ENCODE results near the gene XXYLT1. TPM values are rescaled to one million over a fixed set of nuclear protein-coding genes. Genes with fewer than 3 reads are reported as not detected.
"Not testable (repeated sequence)": the region's sequence is repeated elsewhere in the genome, so short reads cannot be mapped to it uniquely, and the experiment has no call there.

XXYLT1 gene
- total RNA-seq, 2 experiments from 2014 or later, result 5.4 to 5.7 TPM

DNA sequence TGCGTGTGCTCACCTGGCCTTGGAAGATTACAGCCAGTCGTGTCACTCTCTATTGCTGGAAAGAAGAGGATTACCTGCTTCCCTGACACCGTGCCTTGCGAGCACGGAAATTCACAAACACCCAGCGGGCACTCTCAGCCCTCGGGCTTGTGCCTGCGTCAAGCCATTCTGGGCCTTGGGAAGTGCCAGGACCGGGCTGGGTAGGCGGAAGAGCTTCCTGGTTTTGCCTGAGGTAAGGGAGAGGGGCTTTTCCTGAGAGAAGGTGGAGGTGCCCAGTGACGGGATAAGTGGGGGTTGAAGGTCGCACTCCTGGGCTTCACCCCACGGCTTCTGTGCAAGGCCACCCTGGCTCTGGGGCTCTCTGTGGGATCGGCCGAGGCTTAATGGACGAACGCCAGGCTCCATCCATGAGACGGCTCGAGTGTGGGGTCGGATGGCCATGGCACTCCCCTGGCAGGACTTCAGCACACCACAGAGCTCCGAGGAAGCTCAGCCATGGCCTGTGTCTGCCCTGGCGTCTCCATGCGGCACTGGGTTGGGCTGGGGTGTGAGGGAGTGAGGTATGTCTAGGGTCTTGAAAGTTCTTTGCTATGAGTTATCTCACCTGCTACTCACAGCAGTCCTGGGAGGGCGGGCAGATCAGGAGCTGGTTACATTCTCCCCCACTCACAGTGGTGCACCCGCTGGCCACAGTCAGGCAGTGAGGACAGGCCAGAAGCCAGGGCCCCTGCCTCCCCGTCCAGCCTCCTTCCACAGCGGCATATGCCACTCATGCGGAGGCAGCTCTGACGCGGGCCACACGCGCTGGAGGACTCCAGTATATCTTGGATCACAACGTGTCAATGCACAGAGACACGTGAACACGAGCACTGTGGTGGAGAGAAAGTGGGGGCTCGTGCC is 209.0 kb downstream of the XXYLT1 start:
- no peaks in the 10 kb centered on the region for H3K36me3 Mint-ChIP-seq (ENCODE audit: low read depth)

DNA sequence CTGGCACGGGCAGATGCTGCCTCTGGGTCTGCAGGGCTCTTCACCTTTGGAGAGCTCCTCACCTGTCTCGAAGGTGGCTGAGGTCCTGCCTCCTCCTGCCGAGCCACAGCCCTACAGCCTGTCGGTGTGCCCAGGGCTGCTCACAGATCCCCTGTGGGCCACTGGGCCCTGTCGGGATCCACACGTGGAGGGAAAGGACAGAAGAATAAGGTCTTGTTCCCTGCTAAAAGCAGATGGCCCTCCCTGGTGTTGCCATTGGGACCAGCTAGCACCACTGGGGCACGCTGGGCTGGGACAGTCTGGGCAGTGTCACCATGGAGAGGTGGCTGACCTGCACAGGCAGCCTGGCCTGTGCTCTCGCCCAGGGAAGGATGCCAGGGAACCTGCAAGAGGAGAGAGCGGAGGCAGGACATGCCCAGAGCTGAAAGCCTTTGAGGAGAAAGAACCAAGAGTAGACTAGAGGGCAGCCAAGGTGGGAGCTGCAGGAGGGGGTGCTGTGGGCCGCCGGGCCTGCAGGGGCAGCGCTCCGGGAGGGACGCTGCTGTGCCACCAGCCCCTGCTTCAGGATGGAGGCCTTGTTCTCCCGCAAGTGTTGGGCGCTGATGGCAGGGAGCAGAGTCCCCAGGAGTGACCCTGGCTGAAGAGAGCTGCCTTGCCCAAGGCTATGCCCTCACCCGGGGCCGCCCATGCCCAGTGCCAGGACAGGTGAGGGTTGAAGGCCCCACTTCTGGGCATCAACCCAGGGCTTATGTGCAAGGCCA is 210.2 kb downstream of the XXYLT1 start:
- DNase-seq (no peak), ATAC-seq (no peak)
- no peak overlapping the region for H3K27ac Mint-ChIP-seq
- H3K27me3 Mint-ChIP-seq, result no peaks in the 10 kb centered on the region
- H3K4me3 Mint-ChIP-seq, result no peak overlapping the region
- H3K4me1 Mint-ChIP-seq, result no peaks in the 10 kb centered on the region
- ChIA-PET POLR2A (no interaction called here), CTCF (interaction anchor here (1.3 kb wide), 1 partner anchor 53 kb away, joined by 4 read pairs; no protein-coding TSS in a partner anchor)
- H3K9me3 Mint-ChIP-seq (ENCODE audit: low read depth), result no peaks in the 10 kb centered on the region
- intact Hi-C loops (cut with DNase I, micrococcal nuclease), result no loop called here
- no peaks in the 10 kb centered on the region for H3K36me3 Mint-ChIP-seq (ENCODE audit: low read depth)

More for the DNA sequence above, 209.0 kb downstream of the XXYLT1 start:
- no peak overlapping the region for H3K27ac Mint-ChIP-seq
- ChIA-PET CTCF (interaction anchor here (1.3 kb wide), 1 partner anchor 52 kb away, joined by 4 read pairs; no protein-coding TSS in a partner anchor), POLR2A (no interaction called here)
- no peaks in the 10 kb centered on the region for H3K9me3 Mint-ChIP-seq (ENCODE audit: low read depth)
- no peak overlapping the region for H3K4me3 Mint-ChIP-seq
- ATAC-seq (no peak), DNase-seq (no peak)
- intact Hi-C loops (cut with DNase I, micrococcal nuclease), result no loop called here
- no peaks in the 10 kb centered on the region for H3K27me3 Mint-ChIP-seq
- H3K4me1 Mint-ChIP-seq, result no peaks in the 10 kb centered on the region

DNA sequence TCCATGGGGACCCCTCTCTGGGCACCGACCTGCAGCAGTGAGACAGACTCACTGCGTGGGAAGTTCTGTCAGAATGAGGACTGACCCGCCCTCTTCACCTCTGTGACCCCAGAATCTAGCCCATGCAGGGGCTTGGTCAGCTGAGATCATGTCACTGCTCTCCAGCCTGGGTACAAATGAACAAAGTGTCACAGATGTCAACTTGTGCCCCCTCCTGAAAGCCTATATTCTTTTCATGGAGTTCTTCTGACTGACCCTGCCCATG is 210.8 kb downstream of the XXYLT1 start:
- intact Hi-C loops (cut with DNase I, micrococcal nuclease), result no loop called here
- POLR2A ChIA-PET, result no interaction called here

DNA sequence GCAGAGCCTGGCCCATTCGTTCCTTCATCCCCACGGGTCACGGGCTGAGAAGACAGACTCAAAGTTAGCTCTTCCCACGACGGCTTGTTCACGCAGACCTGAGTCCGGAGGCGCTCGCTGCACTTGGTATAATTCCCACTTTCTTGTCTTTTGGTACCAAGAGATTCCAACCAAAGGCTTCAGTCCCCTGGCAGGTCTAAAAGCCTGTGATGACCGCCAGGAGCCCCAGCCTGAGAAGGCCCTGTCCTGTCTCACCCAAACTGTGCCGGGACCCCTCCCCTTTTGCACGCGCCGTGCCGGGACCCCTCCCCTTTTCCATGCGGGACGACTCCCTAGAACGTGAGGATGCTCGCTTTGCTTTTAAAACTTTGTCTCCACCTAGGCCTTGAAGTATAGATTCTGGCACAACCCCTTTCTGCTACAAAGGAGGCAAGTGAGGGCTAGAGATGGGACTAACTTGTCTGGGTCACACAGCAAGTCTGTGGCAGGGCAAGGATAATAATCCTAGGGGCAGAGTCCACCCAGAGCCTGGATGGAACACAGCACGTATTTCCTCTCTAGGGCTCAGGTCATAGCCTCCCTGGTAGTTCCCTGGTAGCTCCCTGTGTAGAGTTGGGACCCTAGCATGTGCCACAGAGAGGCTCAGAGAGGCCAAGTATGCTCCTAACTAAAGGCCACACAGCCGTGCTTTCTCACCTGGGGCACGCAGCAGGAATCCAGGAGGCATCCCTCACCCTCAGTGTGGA is 211.3 kb downstream of the XXYLT1 start:
- intact Hi-C loops (cut with DNase I, micrococcal nuclease), result no loop called here
- no peak overlapping the region for H3K27ac Mint-ChIP-seq
- no peak overlapping the region for H3K4me3 Mint-ChIP-seq
- DNase-seq (no peak), ATAC-seq (no peak)
- no peaks in the 10 kb centered on the region for H3K27me3 Mint-ChIP-seq
- CTCF ChIA-PET, result no interaction called here
- no peaks in the 10 kb centered on the region for H3K9me3 Mint-ChIP-seq (ENCODE audit: low read depth)
- POLR2A ChIA-PET, result no interaction called here
- no peaks in the 10 kb centered on the region for H3K36me3 Mint-ChIP-seq (ENCODE audit: low read depth)
- no peaks in the 10 kb centered on the region for H3K4me1 Mint-ChIP-seq

More for the DNA sequence above, 210.8 kb downstream of the XXYLT1 start:
- H3K4me1 Mint-ChIP-seq, result no peaks in the 10 kb centered on the region
- DNase-seq, result no peak
- ATAC-seq, result no peak
- H3K27me3 Mint-ChIP-seq, result no peaks in the 10 kb centered on the region
- H3K9me3 Mint-ChIP-seq (ENCODE audit: low read depth), result no peaks in the 10 kb centered on the region
- no peak overlapping the region for H3K4me3 Mint-ChIP-seq
- no peak overlapping the region for H3K27ac Mint-ChIP-seq
- H3K36me3 Mint-ChIP-seq (ENCODE audit: low read depth), result no peaks in the 10 kb centered on the region
- CTCF ChIA-PET, result no interaction called here

DNA sequence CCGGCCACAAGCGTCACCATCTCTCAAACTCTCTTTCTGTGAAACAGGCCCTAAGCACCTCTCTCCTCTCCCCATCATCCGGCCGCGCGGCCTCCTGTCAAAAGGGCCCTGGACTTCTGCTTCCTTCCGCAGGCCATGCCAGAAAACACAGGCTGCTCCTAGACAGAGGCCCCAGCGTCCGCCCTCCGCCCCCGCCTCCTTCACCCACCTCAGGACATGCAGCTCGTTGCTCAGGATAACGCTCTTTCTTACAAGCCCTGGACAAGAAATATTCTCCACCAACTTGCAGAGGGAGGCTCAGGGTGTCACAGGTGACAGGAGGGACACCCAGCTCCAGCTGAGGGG is 212.0 kb downstream of the XXYLT1 start:
- DNase-seq (no peak), ATAC-seq (no peak)
- no peak overlapping the region for H3K4me3 Mint-ChIP-seq
- H3K4me1 Mint-ChIP-seq, result no peaks in the 10 kb centered on the region
- no peaks in the 10 kb centered on the region for H3K27me3 Mint-ChIP-seq
- no peaks in the 10 kb centered on the region for H3K9me3 Mint-ChIP-seq (ENCODE audit: low read depth)
- H3K27ac Mint-ChIP-seq, result no peak overlapping the region
- intact Hi-C loops (cut with DNase I, micrococcal nuclease), result no loop called here
- ChIA-PET POLR2A (no interaction called here), CTCF (no interaction called here)
- no peaks in the 10 kb centered on the region for H3K36me3 Mint-ChIP-seq (ENCODE audit: low read depth)

DNA sequence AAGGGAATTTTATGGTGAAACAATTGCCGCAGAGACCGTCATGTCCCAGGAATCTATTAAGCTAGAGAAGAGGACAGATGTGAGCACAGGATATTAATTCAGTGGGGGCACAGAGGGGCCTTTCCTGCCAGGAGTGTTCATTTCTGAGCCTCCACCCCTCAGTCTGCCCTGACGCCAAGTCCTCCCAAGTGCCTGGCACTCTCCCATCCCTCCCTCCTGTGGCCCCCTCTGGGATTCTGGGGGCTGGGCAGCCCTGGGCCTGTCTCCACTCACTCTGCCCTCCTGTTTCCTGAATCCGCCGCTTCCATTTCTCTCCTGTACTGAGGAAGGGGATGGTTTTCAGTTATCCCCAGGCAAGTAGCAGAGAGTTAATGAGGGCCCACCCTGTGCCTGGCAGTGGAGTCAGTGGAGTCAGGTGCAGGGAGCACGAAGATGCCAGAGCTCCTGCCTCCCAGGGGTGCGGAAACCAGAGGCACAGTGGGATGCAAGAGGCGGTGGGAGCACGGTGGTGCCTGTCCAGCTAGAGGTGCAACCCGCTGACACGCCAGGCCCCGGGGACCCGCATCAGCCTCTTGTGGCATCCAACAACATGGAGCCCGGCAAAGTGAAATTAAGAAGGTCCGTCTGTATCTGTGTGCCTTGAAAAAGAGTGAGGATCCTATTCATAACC is 212.5 kb downstream of the XXYLT1 start:
- CTCF ChIA-PET, result no interaction called here
- DNase-seq (no peak), ATAC-seq (no peak)
- Mint-ChIP-seq H3K27ac (no peak overlapping the region), H3K4me3 (no peak overlapping the region), H3K4me1 (no peaks in the 10 kb centered on the region), H3K27me3 (no peaks in the 10 kb centered on the region), H3K9me3 (ENCODE audit: low read depth) (no peaks in the 10 kb centered on the region), H3K36me3 (ENCODE audit: low read depth) (no peaks in the 10 kb centered on the region)
- POLR2A ChIA-PET, result no interaction called here
- intact Hi-C loops (cut with DNase I, micrococcal nuclease), result no loop called here

DNA sequence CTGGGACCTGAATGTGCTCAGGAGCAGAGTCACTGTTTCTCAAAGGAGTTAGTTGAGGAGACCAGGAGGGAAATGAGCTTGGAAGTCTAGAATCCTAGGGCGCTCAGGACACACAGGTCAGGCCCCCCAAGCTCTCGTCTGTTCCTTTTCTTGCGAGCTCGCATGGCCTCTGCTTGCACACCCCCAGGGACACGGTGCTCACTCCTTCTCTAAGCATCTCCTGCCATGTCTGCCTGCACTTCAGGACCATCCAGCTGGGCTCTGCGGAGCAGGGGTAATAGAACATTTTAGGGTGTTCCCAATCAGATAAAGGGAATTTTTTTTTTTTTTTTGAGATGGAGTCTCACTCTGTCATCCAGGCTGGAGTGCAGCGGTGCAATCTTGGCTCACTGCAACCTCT is 213.2 kb downstream of the XXYLT1 start:
- Mint-ChIP-seq H3K27ac (no peak overlapping the region), H3K4me3 (no peak overlapping the region), H3K27me3 (peaks cover 3% of the 10 kb centered on the region), H3K9me3 (ENCODE audit: low read depth) (no peaks in the 10 kb centered on the region), H3K4me1 (no peaks in the 10 kb centered on the region), H3K36me3 (ENCODE audit: low read depth) (no peaks in the 10 kb centered on the region)
- intact Hi-C loops (cut with DNase I, micrococcal nuclease), result no loop called here
- no peak for DNase-seq
- ChIA-PET CTCF (no interaction called here), POLR2A (no interaction called here)
- ATAC-seq, result no peak

DNA sequence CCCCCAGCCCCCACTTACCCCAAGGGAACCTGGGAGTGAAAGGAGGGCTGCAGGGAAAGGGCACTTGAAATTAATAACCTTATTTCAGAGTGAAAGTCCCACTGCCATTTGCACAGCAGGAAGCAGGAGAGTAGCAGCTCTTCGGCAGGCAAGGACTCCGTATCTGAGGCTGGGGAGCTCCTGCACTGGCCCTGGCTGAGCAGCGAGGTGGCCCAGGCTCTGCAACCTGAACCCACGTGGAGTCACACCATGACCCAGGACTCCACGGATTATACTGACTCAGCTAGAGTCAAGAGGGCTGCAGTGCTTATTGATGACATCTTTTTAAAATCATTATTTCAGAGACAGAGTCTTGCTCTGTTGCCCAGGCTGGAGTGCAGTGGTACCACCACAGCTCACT is 214.5 kb downstream of the XXYLT1 start:
- H3K9me3 Mint-ChIP-seq (ENCODE audit: low read depth), result no peaks in the 10 kb centered on the region
- H3K4me3 Mint-ChIP-seq, result no peak overlapping the region

DNA sequence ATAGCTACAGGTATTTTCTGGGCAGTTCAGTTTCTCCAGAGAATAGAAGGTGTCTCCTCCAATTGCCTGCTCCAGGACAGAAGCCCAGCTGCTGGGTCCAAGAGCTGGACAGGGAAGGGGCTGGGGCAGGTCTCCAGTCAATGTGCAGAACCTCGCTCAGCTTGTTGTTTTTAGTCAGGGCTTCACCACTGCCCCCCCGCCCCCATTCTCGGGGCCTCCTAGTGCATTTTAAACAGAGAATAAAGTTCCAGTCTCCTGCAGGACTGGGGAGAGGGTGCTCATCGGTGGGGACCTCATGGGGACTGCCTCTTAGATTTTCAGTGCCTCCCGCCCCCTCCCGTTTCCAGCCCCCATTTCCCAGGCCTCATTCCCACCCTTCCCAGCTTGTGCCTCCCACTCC is 216.6 kb downstream of the XXYLT1 start:
- intact Hi-C loops (cut with DNase I, micrococcal nuclease), result no loop called here
- Mint-ChIP-seq H3K4me3 (no peak overlapping the region), H3K27me3 (peaks cover 3% of the 10 kb centered on the region), H3K36me3 (ENCODE audit: low read depth) (no peaks in the 10 kb centered on the region), H3K27ac (no peak overlapping the region), H3K4me1 (no peaks in the 10 kb centered on the region), H3K9me3 (ENCODE audit: low read depth) (no peaks in the 10 kb centered on the region)
- DNase-seq (no peak), ATAC-seq (no peak)
- CTCF ChIA-PET, result no interaction called here
- POLR2A ChIA-PET, result no interaction called here

More for the DNA sequence above, 214.5 kb downstream of the XXYLT1 start:
- no peak for ATAC-seq
- Mint-ChIP-seq H3K27ac (no peak overlapping the region), H3K4me1 (no peaks in the 10 kb centered on the region), H3K36me3 (ENCODE audit: low read depth) (no peaks in the 10 kb centered on the region), H3K27me3 (peaks cover 3% of the 10 kb centered on the region)
- DNase-seq, result no peak
- ChIA-PET CTCF (interaction anchor here (0.6 kb wide), 2 partner anchors 198 to 213 kb away, joined by 3 to 5 read pairs; no protein-coding TSS in a partner anchor), POLR2A (no interaction called here)
- intact Hi-C loops (cut with DNase I, micrococcal nuclease), result no loop called here

DNA sequence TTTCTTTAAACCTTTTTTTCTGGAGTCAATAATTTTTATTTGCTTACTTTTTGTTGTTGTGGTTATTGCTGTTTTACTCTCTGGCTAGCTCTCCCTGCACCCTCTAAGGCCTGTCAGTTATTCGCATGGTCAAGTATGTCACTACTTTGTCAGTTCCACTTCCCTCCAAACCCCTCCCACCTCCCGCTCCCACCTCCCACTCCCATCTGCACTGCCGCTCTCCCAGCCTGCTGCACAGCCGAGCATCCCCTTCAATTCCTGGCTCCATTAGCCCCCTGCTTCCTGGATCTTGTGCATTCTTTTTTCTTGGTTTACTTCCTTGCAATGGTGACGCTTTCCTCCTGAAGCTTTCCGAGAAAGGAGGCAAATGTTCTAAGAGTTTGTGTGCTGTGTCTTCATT is 218.0 kb downstream of the XXYLT1 start:
- DNase-seq (no peak), ATAC-seq (no peak)
- intact Hi-C loops (cut with DNase I, micrococcal nuclease), result no loop called here
- Mint-ChIP-seq H3K36me3 (ENCODE audit: low read depth) (no peaks in the 10 kb centered on the region), H3K27me3 (peaks cover 3% of the 10 kb centered on the region), H3K27ac (no peak overlapping the region), H3K4me3 (no peak overlapping the region), H3K4me1 (no peaks in the 10 kb centered on the region), H3K9me3 (ENCODE audit: low read depth) (no peaks in the 10 kb centered on the region)
- CTCF ChIA-PET, result interaction anchor here (0.6 kb wide), 1 partner anchor 14 kb away, joined by 3 read pairs; no protein-coding TSS in a partner anchor
- POLR2A ChIA-PET, result no interaction called here

DNA sequence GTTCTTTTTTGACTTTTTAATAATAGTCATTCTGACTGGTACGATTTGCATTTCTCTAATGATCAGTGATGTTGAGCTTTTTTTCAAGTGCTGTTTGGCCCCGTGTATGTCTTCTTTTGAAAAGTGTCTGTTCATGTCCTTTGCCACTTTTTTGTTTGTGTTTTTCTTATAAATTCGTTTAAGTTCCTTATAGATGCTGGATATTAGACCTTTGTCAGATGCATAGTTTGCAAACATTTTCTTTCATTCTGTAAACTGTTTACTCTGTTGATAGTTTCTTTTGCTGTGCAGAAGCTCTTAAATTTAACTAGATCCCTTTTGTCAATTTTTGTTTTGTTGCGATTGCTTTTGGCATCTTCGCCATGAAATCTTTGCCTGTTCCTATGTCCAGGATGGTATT is 220.7 kb downstream of the XXYLT1 start:
- H3K27ac Mint-ChIP-seq; H3K36me3 Mint-ChIP-seq (ENCODE audit: low read depth); H3K9me3 Mint-ChIP-seq (ENCODE audit: low read depth); H3K4me3 Mint-ChIP-seq; intact Hi-C loops (cut with DNase I, micrococcal nuclease); POLR2A ChIA-PET; DNase-seq; ATAC-seq; H3K4me1 Mint-ChIP-seq; H3K27me3 Mint-ChIP-seq: not testable (repeated sequence)
- CTCF ChIA-PET, result interaction anchor here (1.6 kb wide), 1 partner anchor 57 kb away, joined by 3 read pairs; no protein-coding TSS in a partner anchor
